HepG2 (cell line): Measurements from ENCODE around the gene MEGF6. TPM values are rescaled to one million over a fixed set of nuclear protein-coding genes. Genes with fewer than 3 reads are reported as not detected.

ENCODE experiments used
- GATAD2A ChIP-seq: IDR thresholded peaks from 2 replicates; pipeline ENCODE4 v1.6.1; 2016
- HNRNPL ChIP-seq: fragments of 200-400 bp; formaldehyde crosslinking; IDR thresholded peaks from 2 replicates; pipeline ENCODE4 v1.6.1; 2017; ENCODE audit warnings: mild to moderate bottlenecking, low read depth, low read length
- HNRNPLL ChIP-seq: fragments of 200-400 bp; formaldehyde crosslinking; IDR thresholded peaks from 2 replicates; pipeline ENCODE4 v1.6.1; 2017; ENCODE audit warnings: mild to moderate bottlenecking, low read depth, low read length; ENCODE audit not compliant: poor library complexity, severe bottlenecking
- HOXA3 ChIP-seq: sonication (generic); formaldehyde crosslinking; IDR thresholded peaks from 2 replicates; pipeline ENCODE4 v1.5.0; 2020; ENCODE audit warnings: missing genetic modification reagents
- JARID2 ChIP-seq: sonication (generic); formaldehyde crosslinking; IDR thresholded peaks from 2 replicates; pipeline ENCODE4 v1.8.1; 2023; ENCODE audit warnings: missing genetic modification reagents, inconsistent platforms; ENCODE audit not compliant: insufficient replicate concordance
- KDM2A ChIP-seq: sonication (generic); formaldehyde crosslinking; IDR thresholded peaks from 2 replicates; pipeline ENCODE4 v1.4.0; 2020; ENCODE audit warnings: low read depth, missing genetic modification reagents, borderline replicate concordance
- MAZ ChIP-seq, 2 experiments: sonication (generic) in 1 of 2; formaldehyde crosslinking in 1 of 2; IDR thresholded peaks; 2 replicates each; pipeline versions ENCODE4 v1.5.0 to v1.6.1; 2012 to 2020; ENCODE audit warnings: low read depth in 2 of 2, mild to moderate bottlenecking in 2 of 2, borderline replicate concordance in 1 of 2, improper control_type of control experiment in 1 of 2, low read length in 1 of 2, missing genetic modification reagents in 1 of 2, moderate library complexity in 1 of 2
- NONO ChIP-seq, 2 experiments: fragments of 450-650 bp in 1 of 2; sonication (generic) in 1 of 2; formaldehyde crosslinking in 1 of 2; IDR thresholded peaks in 1 of 2; conservative IDR thresholded peaks in 1 of 2; 2 replicates each; pipeline versions ENCODE4 v1.6.1 to v1.8.0; 2017 to 2022; ENCODE audit warnings: mild to moderate bottlenecking in 1 of 2, missing genetic modification reagents in 1 of 2, moderate library complexity in 1 of 2
- SP5 ChIP-seq: IDR thresholded peaks from 2 replicates; pipeline ENCODE4 v1.6.1; 2016; ENCODE audit warnings: low read depth, borderline replicate concordance
- TCF7 ChIP-seq: sonication (generic); IDR thresholded peaks from 2 replicates; pipeline ENCODE4 v1.6.1; 2016; ENCODE audit warnings: antibody characterized with exemption, low read depth
- ZBTB38 ChIP-seq: sonication (generic); formaldehyde crosslinking; IDR thresholded peaks from 2 replicates; pipeline ENCODE4 v1.5.1; 2020; ENCODE audit warnings: mild to moderate bottlenecking, missing genetic modification reagents
- ZNF317 ChIP-seq: sonication (generic); formaldehyde crosslinking; IDR thresholded peaks from 2 replicates; pipeline ENCODE4 v1.5.0; 2020; ENCODE audit warnings: mild to moderate bottlenecking, missing genetic modification reagents
- ZNF563 ChIP-seq: sonication (generic); formaldehyde crosslinking; IDR thresholded peaks from 2 replicates; pipeline ENCODE4 v1.8.0; 2022; ENCODE audit warnings: mild to moderate bottlenecking, moderate library complexity, missing genetic modification reagents
- ZSCAN20 ChIP-seq: sonication (generic); formaldehyde crosslinking; IDR thresholded peaks from 2 replicates; pipeline ENCODE4 v1.4.0; 2020; ENCODE audit warnings: missing genetic modification reagents, mild to moderate bottlenecking, borderline replicate concordance
- polyA plus RNA-seq, 8 experiments: library from polyadenylated mRNA; depleted of rRNA in 3 of 8; stranded (reverse) in 7 of 8; unstranded in 1 of 8; fragments of >200 nt; fragmentation: Illumina TruSeq in 4 of 8; extraction: Trizol in 4 of 8; gene quantifications; 2 replicates each; pipeline versions ENCODE4 v1.2.1 to v1.2.3, GENCODE V29; 2011 to 2016; ENCODE audit warnings: low read depth in 4 of 8, missing spikeins in 1 of 8, mixed read lengths in 1 of 8; ENCODE audit not compliant: insufficient read depth in 1 of 8
- total RNA-seq, 5 experiments: library from RNA; depleted of rRNA; stranded (reverse); fragments of >200 nt; fragmentation: Illumina TruSeq; extraction: Trizol; gene quantifications; 2 replicates each; pipeline ENCODE4 v1.2.3, GENCODE V29; 2016; ENCODE audit warnings: low read depth in 1 of 5
- TF ChIP-seq, protein P1 (sequence below): sonication (generic); formaldehyde crosslinking; IDR thresholded peaks from 2 replicates; pipeline ENCODE4 v1.9.0; 2022; ENCODE audit warnings: missing genetic modification reagents, mild to moderate bottlenecking, borderline replicate concordance
- TF ChIP-seq, protein P2 (sequence below): sonication (generic); formaldehyde crosslinking; IDR thresholded peaks from 2 replicates; pipeline ENCODE4 v1.9.0; 2022; ENCODE audit warnings: low read depth, missing genetic modification reagents
- TF ChIP-seq, protein P3 (sequence below): sonication (generic); formaldehyde crosslinking; IDR thresholded peaks from 2 replicates; pipeline ENCODE4 v1.4.0; 2020; ENCODE audit warnings: missing genetic modification reagents, mild to moderate bottlenecking, borderline replicate concordance
- TF ChIP-seq, protein P4 (sequence below): sonication (generic); formaldehyde crosslinking; IDR thresholded peaks from 2 replicates; pipeline ENCODE4 v1.8.0; 2022; ENCODE audit warnings: mild to moderate bottlenecking, missing genetic modification reagents
- TF ChIP-seq, protein P5 (sequence below): sonication (generic); formaldehyde crosslinking; IDR thresholded peaks from 2 replicates; pipeline ENCODE4 v1.5.0; 2020; ENCODE audit warnings: mild to moderate bottlenecking, missing genetic modification reagents, moderate library complexity

Gene MEGF6
- total and polyA plus RNA-seq, 2 of the 13 experiments (the other 11 are each of a cell fraction or from before 2014, with no cell fraction given): 1.9 TPM

DNA sequence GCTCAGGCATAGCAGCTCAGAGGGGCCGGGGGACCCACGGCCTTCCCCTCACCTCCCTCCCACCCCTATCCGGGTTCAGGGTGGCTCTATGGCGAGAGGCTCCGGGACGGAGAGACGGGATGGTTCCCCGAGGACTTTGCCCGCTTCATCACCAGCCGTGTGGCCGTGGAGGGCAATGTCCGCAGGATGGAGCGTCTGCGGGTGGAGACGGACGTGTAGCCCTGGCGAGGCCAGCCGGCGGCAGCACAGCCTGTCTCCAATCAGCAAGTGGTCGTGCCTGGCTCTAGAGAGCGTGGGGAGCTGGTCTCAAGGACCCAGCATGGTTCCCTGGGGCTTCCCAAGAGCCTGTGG, 131.0 kb downstream of the MEGF6 start (continued):
- no peak for TF ChIP-seq ZNF563
- TF ChIP-seq, protein P1, sequence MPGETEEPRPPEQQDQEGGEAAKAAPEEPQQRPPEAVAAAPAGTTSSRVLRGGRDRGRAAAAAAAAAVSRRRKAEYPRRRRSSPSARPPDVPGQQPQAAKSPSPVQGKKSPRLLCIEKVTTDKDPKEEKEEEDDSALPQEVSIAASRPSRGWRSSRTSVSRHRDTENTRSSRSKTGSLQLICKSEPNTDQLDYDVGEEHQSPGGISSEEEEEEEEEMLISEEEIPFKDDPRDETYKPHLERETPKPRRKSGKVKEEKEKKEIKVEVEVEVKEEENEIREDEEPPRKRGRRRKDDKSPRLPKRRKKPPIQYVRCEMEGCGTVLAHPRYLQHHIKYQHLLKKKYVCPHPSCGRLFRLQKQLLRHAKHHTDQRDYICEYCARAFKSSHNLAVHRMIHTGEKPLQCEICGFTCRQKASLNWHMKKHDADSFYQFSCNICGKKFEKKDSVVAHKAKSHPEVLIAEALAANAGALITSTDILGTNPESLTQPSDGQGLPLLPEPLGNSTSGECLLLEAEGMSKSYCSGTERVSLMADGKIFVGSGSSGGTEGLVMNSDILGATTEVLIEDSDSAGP (CRISPR knock-in tag): peak; percentile 61; the same call in 1 of the 2 replicates
- peak; percentile 64 for TF ChIP-seq HNRNPLL
- 0 out of 2 replicates have a peak, but pooled peaks have one; percentile 35 for TF ChIP-seq ZSCAN20 (CRISPR knock-in tag)
- 0 out of 2 replicates have a peak, but pooled peaks have one; percentile 4 for TF ChIP-seq SP5 (CRISPR knock-in tag)
- TF ChIP-seq, protein P2, sequence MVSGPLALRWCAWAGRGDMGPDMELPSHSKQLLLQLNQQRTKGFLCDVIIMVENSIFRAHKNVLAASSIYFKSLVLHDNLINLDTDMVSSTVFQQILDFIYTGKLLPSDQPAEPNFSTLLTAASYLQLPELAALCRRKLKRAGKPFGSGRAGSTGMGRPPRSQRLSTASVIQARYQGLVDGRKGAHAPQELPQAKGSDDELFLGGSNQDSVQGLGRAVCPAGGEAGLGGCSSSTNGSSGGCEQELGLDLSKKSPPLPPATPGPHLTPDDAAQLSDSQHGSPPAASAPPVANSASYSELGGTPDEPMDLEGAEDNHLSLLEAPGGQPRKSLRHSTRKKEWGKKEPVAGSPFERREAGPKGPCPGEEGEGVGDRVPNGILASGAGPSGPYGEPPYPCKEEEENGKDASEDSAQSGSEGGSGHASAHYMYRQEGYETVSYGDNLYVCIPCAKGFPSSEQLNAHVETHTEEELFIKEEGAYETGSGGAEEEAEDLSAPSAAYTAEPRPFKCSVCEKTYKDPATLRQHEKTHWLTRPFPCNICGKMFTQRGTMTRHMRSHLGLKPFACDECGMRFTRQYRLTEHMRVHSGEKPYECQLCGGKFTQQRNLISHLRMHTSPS (CRISPR knock-in tag): peak; percentile 58; the same call in 1 of the 2 replicates
- TF ChIP-seq, protein P3, sequence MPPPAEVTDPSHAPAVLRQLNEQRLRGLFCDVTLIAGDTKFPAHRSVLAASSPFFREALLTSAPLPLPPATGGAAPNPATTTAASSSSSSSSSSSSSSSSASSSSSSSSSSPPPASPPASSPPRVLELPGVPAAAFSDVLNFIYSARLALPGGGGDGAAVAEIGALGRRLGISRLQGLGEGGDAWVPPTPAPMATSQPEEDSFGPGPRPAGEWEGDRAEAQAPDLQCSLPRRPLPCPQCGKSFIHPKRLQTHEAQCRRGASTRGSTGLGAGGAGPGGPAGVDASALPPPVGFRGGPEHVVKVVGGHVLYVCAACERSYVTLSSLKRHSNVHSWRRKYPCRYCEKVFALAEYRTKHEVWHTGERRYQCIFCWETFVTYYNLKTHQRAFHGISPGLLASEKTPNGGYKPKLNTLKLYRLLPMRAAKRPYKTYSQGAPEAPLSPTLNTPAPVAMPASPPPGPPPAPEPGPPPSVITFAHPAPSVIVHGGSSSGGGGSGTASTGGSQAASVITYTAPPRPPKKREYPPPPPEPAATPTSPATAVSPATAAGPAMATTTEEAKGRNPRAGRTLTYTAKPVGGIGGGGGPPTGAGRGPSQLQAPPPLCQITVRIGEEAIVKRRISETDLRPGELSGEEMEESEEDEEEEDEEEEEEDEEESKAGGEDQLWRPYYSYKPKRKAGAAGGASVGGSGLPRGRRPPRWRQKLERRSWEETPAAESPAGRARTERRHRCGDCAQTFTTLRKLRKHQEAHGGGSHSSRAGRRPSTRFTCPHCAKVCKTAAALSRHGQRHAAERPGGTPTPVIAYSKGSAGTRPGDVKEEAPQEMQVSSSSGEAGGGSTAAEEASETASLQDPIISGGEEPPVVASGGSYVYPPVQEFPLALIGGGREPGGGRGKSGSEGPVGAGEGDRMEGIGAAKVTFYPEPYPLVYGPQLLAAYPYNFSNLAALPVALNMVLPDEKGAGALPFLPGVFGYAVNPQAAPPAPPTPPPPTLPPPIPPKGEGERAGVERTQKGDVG (CRISPR knock-in tag): peak; percentile 71; the same call in 1 of the 2 replicates
- peak; percentile 97 for TF ChIP-seq ZBTB38
- peak; percentile 93 for TF ChIP-seq HNRNPL
- peak; percentile 28; the same call in 1 of the 2 replicates for TF ChIP-seq KDM2A (CRISPR knock-in tag)
- TF ChIP-seq JARID2 (CRISPR knock-in tag): no peak
- TF ChIP-seq, protein P4, sequence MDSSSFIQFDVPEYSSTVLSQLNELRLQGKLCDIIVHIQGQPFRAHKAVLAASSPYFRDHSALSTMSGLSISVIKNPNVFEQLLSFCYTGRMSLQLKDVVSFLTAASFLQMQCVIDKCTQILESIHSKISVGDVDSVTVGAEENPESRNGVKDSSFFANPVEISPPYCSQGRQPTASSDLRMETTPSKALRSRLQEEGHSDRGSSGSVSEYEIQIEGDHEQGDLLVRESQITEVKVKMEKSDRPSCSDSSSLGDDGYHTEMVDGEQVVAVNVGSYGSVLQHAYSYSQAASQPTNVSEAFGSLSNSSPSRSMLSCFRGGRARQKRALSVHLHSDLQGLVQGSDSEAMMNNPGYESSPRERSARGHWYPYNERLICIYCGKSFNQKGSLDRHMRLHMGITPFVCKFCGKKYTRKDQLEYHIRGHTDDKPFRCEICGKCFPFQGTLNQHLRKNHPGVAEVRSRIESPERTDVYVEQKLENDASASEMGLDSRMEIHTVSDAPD (CRISPR knock-in tag): no peak
- TF ChIP-seq, protein P5, sequence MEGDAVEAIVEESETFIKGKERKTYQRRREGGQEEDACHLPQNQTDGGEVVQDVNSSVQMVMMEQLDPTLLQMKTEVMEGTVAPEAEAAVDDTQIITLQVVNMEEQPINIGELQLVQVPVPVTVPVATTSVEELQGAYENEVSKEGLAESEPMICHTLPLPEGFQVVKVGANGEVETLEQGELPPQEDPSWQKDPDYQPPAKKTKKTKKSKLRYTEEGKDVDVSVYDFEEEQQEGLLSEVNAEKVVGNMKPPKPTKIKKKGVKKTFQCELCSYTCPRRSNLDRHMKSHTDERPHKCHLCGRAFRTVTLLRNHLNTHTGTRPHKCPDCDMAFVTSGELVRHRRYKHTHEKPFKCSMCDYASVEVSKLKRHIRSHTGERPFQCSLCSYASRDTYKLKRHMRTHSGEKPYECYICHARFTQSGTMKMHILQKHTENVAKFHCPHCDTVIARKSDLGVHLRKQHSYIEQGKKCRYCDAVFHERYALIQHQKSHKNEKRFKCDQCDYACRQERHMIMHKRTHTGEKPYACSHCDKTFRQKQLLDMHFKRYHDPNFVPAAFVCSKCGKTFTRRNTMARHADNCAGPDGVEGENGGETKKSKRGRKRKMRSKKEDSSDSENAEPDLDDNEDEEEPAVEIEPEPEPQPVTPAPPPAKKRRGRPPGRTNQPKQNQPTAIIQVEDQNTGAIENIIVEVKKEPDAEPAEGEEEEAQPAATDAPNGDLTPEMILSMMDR (CRISPR knock-in tag): peak; percentile 39
- TF ChIP-seq ZNF317 (CRISPR knock-in tag): no peak
- no peak for TF ChIP-seq MAZ (IDR thresholded peaks at IDR 0.05; ENCODE audit: borderline replicate concordance, low read depth, low read length)
- TF ChIP-seq MAZ (CRISPR knock-in tag; IDR thresholded peaks at IDR 0.05; ENCODE audit: low read depth): 0 out of 2 replicates have a peak, but pooled peaks have one; percentile 23
- peak; percentile 73 for TF ChIP-seq HOXA3
- peak; percentile 39; the same call in 1 of the 2 replicates for TF ChIP-seq GATAD2A (CRISPR knock-in tag)
- no peak for TF ChIP-seq NONO (IDR thresholded peaks at IDR 0.05)
- peak; percentile 56; the same call in 1 of the 2 replicates for TF ChIP-seq NONO (CRISPR knock-in tag; conservative IDR thresholded peaks at IDR 0.05)
- no peak for TF ChIP-seq TCF7
